Right kidney (tissue), 1 donor: ENCODE data around the gene IRAK1.
A peak's percentile ranks its signal among the peaks of the same experiment; 100 is the strongest.

ENCODE experiments used
- DNase-seq: peaks from one replicate; pipeline ENCODE4 v3.0.0-alpha.2; 2016

The IRAK1 gene

GRCh38 chrX:153971450-153972367 lies 48.0 kb downstream of the IRAK1 start, which contains the start of gene HCFC1:
Gene HCFC1, minus strand, starts transcription at chrX:153971818. Its CDS starts 978 bp downstream, at chrX:153970840.
- peak; percentile 95 for DNase-seq

- peak; percentile 81 for DNase-seq
Measured at GRCh38 chrX:153971124-153971449, 48.6 kb downstream of the IRAK1 start.

GRCh38 chrX:153970357-153971123 lies 49.2 kb downstream of the IRAK1 start:
- peak; percentile 80 for DNase-seq

- DNase-seq = no peak
Measured at GRCh38 chrX:153969904-153970356, 49.8 kb downstream of the IRAK1 start.

GRCh38 chrX:153969125-153969903 lies 50.4 kb downstream of the IRAK1 start:
- no peak for DNase-seq

GRCh38 chrX:153968754-153969124 lies 51.0 kb downstream of the IRAK1 start:
- DNase-seq = no peak

- DNase-seq = no peak
Measured at GRCh38 chrX:153968255-153968654, 51.4 kb downstream of the IRAK1 start.

- no peak for DNase-seq
Measured at GRCh38 chrX:153967536-153968224, 52.0 kb downstream of the IRAK1 start.

GRCh38 chrX:153966841-153967535 lies 52.7 kb downstream of the IRAK1 start:
- DNase-seq = no peak

GRCh38 chrX:153966283-153966688 lies 53.4 kb downstream of the IRAK1 start:
- no peak for DNase-seq

- DNase-seq = no peak
Measured at GRCh38 chrX:153965406-153965805, 54.3 kb downstream of the IRAK1 start.

- DNase-seq = no peak
Measured at GRCh38 chrX:153964105-153964504, 55.6 kb downstream of the IRAK1 start.

GRCh38 chrX:153963546-153963945 lies 56.2 kb downstream of the IRAK1 start:
- no peak for DNase-seq

GRCh38 chrX:153961292-153961691 lies 58.4 kb downstream of the IRAK1 start:
- DNase-seq = no peak

- no peak for DNase-seq
Measured at GRCh38 chrX:153960786-153961185, 58.9 kb downstream of the IRAK1 start.
